B cell (primary cell): ENCODE results near the gene PPP1R10. TPM values are rescaled to one million over a fixed set of nuclear protein-coding genes. Genes with fewer than 3 reads are reported as not detected.

Experiments used
- ATAC-seq: fragments of 200-7000 bp; cut with Tn5 transposase; one replicate; pipeline ENCODE4 v1.10.0; 2021; ENCODE audit warnings: low read depth, mild to moderate bottlenecking, moderate number of reproducible peaks, moderate library complexity
- CTCF ChIA-PET: fragments of 350-600 bp; sonication (Branson Sonifier 250); formaldehyde crosslinking; loops from one replicate; lab custom pipeline; 2021; ENCODE audit warnings: antibody characterized with exemption, inconsistent platforms; lab: Charles Lee
- POLR2A ChIA-PET: fragments of 350-600 bp; sonication (Branson Sonifier 250); formaldehyde crosslinking; loops from one replicate; lab custom pipeline; 2021; ENCODE audit warnings: antibody characterized with exemption; lab: Charles Lee
- DNase-seq: peaks from one replicate; pipeline ENCODE4 v3.0.0; 2013
- H2AFZ ChIP-seq: 2 replicates; pipeline ENCODE4 v1.6.1; 2012; ENCODE audit warnings: mild to moderate bottlenecking, low read depth, low read length; ENCODE audit not compliant: insufficient read depth, poor library complexity, severe bottlenecking
- H3K27ac ChIP-seq, 2 donors: 1 replicate in 1 of 2; 2 replicates in 1 of 2; pipeline ENCODE4 v1.5.1; 2012 to 2013; ENCODE audit warnings: low read length in 2 of 2, mild to moderate bottlenecking in 2 of 2, moderate library complexity in 1 of 2
- H3K27me3 ChIP-seq, 4 experiments: fragments of 200-600 bp in 1 of 4; sonication (generic) in 1 of 4; replicated peaks in 1 of 4; 1 replicate in 2 of 4; 2 replicates in 2 of 4; pipeline versions ENCODE4 v1.6.1 to v1.7.0; 2013 to 2016; ENCODE audit warnings: low read length in 3 of 4, mild to moderate bottlenecking in 2 of 4, mixed read lengths in 1 of 4, moderate library complexity in 1 of 4; ENCODE audit not compliant: insufficient read depth in 4 of 4, control insufficient read depth in 3 of 4; ENCODE audit errors: control extremely low read depth in 1 of 4
- H3K36me3 ChIP-seq, 2 experiments: replicated peaks in 1 of 2; 1 replicate in 1 of 2; 2 replicates in 1 of 2; pipeline versions ENCODE4 v1.6.1 to v1.7.1; 2013; ENCODE audit warnings: low read length in 1 of 2; ENCODE audit not compliant: insufficient read depth in 2 of 2, control insufficient read depth in 1 of 2; ENCODE audit errors: control extremely low read depth in 1 of 2, extremely low read depth in 1 of 2
- H3K4me1 ChIP-seq, 2 donors: fragments of 200-600 bp in 1 of 2; sonication (generic) in 1 of 2; 1 replicate in 1 of 2; 2 replicates in 1 of 2; pipeline versions ENCODE4 v1.5.1 to v1.6.1; 2013 to 2017; ENCODE audit warnings: low read length in 2 of 2; ENCODE audit not compliant: control insufficient read depth in 2 of 2, insufficient read depth in 2 of 2
- H3K4me2 ChIP-seq: replicated peaks from 2 replicates; pipeline ENCODE3; 2012; ENCODE audit warnings: mild to moderate bottlenecking, low read depth, low read length; ENCODE audit not compliant: poor library complexity, severe bottlenecking
- H3K4me3 ChIP-seq, 5 experiments: fragments of 200-600 bp in 1 of 5; sonication (generic) in 1 of 5; 1 replicate in 3 of 5; 2 replicates in 2 of 5; pipeline versions ENCODE4 v1.5.1 to v1.7.0; 2011 to 2016; ENCODE audit warnings: low read length in 4 of 5, mild to moderate bottlenecking in 4 of 5, low read depth in 2 of 5, control low read depth in 1 of 5, moderate library complexity in 1 of 5; ENCODE audit not compliant: insufficient read depth in 1 of 5; ENCODE audit errors: control extremely low read depth in 1 of 5, extremely low read depth in 1 of 5
- H3K79me2 ChIP-seq: fragments of 200-600 bp; sonication (generic); one replicate; pipeline ENCODE4 v1.6.0; 2016; ENCODE audit warnings: low read length; ENCODE audit not compliant: control insufficient read depth, insufficient read depth
- H3K9ac ChIP-seq: fragments of 200-600 bp; sonication (generic); 2 replicates; pipeline ENCODE4 v1.6.1; 2017; ENCODE audit warnings: mild to moderate bottlenecking, low read length, moderate library complexity
- H3K9me3 ChIP-seq, 3 donors: one replicate each; pipeline versions ENCODE4 v1.6.1 to v1.7.1; 2013; ENCODE audit warnings: low read length in 2 of 3; ENCODE audit not compliant: control insufficient read depth in 2 of 3, insufficient read depth in 1 of 3; ENCODE audit errors: control extremely low read depth in 1 of 3
- H4K20me1 ChIP-seq: 2 replicates; pipeline ENCODE4 v1.6.0; 2012; ENCODE audit warnings: mild to moderate bottlenecking, low read length; ENCODE audit not compliant: insufficient read depth, control insufficient read depth, poor library complexity, severe bottlenecking
- H3K27ac Mint-ChIP-seq: one replicate; pipeline ENCODE4 v1.8.0; 2021; ENCODE audit warnings: mixed read lengths
- H3K27me3 Mint-ChIP-seq: one replicate; pipeline ENCODE4 v1.8.0; 2021; ENCODE audit warnings: mixed read lengths
- H3K4me1 Mint-ChIP-seq: one replicate; pipeline ENCODE4 v1.8.0; 2021; ENCODE audit warnings: mixed read lengths
- H3K4me3 Mint-ChIP-seq: one replicate; pipeline ENCODE4 v1.8.0; 2021; ENCODE audit warnings: mixed read lengths
- H3K9me3 Mint-ChIP-seq: one replicate; pipeline ENCODE4 v1.8.0; 2022; ENCODE audit warnings: mixed read lengths; ENCODE audit not compliant: insufficient read depth
- EZH2 ChIP-seq: IDR thresholded peaks from 2 replicates; pipeline ENCODE4 v1.6.1; 2012; ENCODE audit warnings: borderline replicate concordance, low read depth, mild to moderate bottlenecking, moderate library complexity, low read length; ENCODE audit not compliant: insufficient read depth, poor library complexity, severe bottlenecking
- WGBS: methylation state at CpG from one replicate; pipeline ENCODE4 v1.1.5; 2013; ENCODE audit warnings: missing lambda C conversion rate; ENCODE audit not compliant: insufficient coverage; 5-methylcytosine and 5-hydroxymethylcytosine counted together
- intact Hi-C: fragments of 100-400 bp; cut with micrococcal nuclease; formaldehyde crosslinking; loops from one replicate; pipeline ENCODE4 v1.10.0; 2022
- polyA plus RNA-seq: library from polyadenylated mRNA; depleted of rRNA; stranded (reverse); fragments of >200 nt; gene quantifications from 2 replicates; pipeline ENCODE4 v1.2.3, GENCODE V29; 2012
- total RNA-seq, 2 donors: library from RNA; stranded (reverse); fragments of 120-200 nt in 1 of 2; gene quantifications; 1 replicate in 1 of 2; 2 replicates in 1 of 2; pipeline versions ENCODE4 v1.2.3 to v1.2.4, GENCODE V29; 2013 to 2022
- TF ChIP-seq, protein P1 (sequence below): fragments of 200-600 bp; IDR thresholded peaks from one replicate; pipeline ENCODE4 v1.8.0; 2022; ENCODE audit warnings: antibody characterized with exemption, mild to moderate bottlenecking

The PPP1R10 gene
- total and polyA plus RNA-seq, 2 donors (not counting 1 experiment from before 2014, with no cell fraction given) = 40.7 to 177 TPM

DNA sequence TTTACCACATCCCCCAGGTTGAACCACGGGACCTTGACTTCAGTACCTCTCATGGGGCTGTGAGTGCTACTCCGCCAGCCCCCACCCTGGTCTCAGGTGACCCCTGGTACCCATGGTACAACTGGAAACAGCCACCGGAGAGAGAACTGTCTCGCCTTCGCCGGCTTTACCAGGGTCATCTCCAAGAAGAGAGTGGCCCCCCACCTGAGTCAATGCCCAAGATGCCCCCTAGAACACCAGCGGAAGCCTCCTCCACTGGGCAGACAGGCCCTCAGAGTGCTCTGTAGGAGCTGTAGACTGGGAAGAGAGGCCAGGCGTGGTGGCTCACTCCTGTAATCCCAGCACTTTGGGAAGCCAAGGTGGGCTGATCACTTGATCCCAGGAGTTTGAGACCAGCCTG lies 8.5 kb upstream of the PPP1R10 start:
- H3K9ac ChIP-seq = no peak overlapping the region
- Mint-ChIP-seq H3K9me3 (no peaks in the 10 kb centered on the region), H3K27ac (no peak overlapping the region), H3K4me3 (no peak overlapping the region), H3K4me1 (peaks cover 19% of the 10 kb centered on the region), H3K27me3 (no peaks in the 10 kb centered on the region)
- DNase-seq = no peak
- intact Hi-C loops = no loop called here
- H3K4me2 ChIP-seq = no peak overlapping the region
- CTCF ChIA-PET = interaction anchor here (0.7 to 2.4 kb wide), 11 partner anchors 7 to 462 kb away, joined by 3 to 18 read pairs (median 4); partner anchors contain the start of gene DHX16
- POLR2A ChIA-PET = interaction anchor here (1.6 kb wide), 1 partner anchor 8 kb away, joined by 5 read pairs; the partner anchor contains the start of genes MRPS18B and PPP1R10
- H3K36me3 ChIP-seq = peaks cover 5 to 63% of the 10 kb centered on the region in 2 experiments
- peaks cover 12 to 18% of the 10 kb centered on the region in 2 donors for H3K4me1 ChIP-seq
- no peaks in the 10 kb centered on the region for H3K9me3 ChIP-seq
- TF ChIP-seq, protein P1, sequence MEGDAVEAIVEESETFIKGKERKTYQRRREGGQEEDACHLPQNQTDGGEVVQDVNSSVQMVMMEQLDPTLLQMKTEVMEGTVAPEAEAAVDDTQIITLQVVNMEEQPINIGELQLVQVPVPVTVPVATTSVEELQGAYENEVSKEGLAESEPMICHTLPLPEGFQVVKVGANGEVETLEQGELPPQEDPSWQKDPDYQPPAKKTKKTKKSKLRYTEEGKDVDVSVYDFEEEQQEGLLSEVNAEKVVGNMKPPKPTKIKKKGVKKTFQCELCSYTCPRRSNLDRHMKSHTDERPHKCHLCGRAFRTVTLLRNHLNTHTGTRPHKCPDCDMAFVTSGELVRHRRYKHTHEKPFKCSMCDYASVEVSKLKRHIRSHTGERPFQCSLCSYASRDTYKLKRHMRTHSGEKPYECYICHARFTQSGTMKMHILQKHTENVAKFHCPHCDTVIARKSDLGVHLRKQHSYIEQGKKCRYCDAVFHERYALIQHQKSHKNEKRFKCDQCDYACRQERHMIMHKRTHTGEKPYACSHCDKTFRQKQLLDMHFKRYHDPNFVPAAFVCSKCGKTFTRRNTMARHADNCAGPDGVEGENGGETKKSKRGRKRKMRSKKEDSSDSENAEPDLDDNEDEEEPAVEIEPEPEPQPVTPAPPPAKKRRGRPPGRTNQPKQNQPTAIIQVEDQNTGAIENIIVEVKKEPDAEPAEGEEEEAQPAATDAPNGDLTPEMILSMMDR = no peak
- no peak for TF ChIP-seq EZH2
- H3K79me2 ChIP-seq = peaks cover 33% of the 10 kb centered on the region
- no peaks in the 10 kb centered on the region for H4K20me1 ChIP-seq
- no peak for ATAC-seq
- no peak overlapping the region for H3K27ac ChIP-seq
- H3K27me3 ChIP-seq = no peaks in the 10 kb centered on the region
- 100% methylated on average over 2 of the region's 8 CpGs for WGBS
- H3K4me3 ChIP-seq = no peak overlapping the region
- H2AFZ ChIP-seq = no peak overlapping the region

DNA sequence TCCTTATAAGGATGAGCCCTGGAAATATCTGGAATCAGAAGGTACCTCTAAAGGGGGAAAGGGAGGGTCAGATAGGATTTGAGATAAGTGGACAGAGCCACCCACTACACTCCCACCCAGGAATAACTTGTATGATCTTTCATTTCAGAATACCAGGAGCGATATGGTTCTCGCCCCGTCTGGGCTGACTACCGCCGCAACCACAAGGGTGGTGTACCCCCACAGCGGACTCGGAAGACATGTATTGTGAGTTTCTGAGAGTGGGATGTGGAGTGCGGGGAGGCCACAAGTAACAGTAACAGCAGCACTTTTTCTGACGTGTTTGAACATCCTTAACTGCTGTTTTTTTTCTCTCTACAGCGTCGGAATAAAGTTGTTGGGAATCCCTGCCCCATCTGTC lies 2.5 kb upstream of the PPP1R10 start:
- Histone ChIP-seq H3K4me2 (no peak overlapping the region), H3K9ac (no peak overlapping the region), H3K4me1 (peaks cover 10 to 15% of the 10 kb centered on the region in 2 donors), H3K9me3 (no peaks in the 10 kb centered on the region), H3K36me3 (peaks cover 9 to 60% of the 10 kb centered on the region in 2 experiments), H3K79me2 (peaks cover 64% of the 10 kb centered on the region), H2AFZ (no peak overlapping the region), H3K4me3 (no peak overlapping the region), H3K27me3 (no peaks in the 10 kb centered on the region), H3K27ac (no peak overlapping the region), H4K20me1 (no peaks in the 10 kb centered on the region)
- H3K4me1 Mint-ChIP-seq = peaks cover 16% of the 10 kb centered on the region
- ChIA-PET POLR2A (no interaction called here), CTCF (interaction anchor here (2.4 kb wide), 1 partner anchor 59 kb away, joined by 9 read pairs; no protein-coding TSS in a partner anchor)
- H3K4me3 Mint-ChIP-seq = peak overlapping the region; percentile 92
- H3K27ac Mint-ChIP-seq = no peak overlapping the region
- intact Hi-C loops = loop anchor here (5.0 to 10.0 kb wide), 2 partner anchors 288 to 735 kb away; partner anchors contain the start of genes GTF2H4 and HLA-B
- no peaks in the 10 kb centered on the region for H3K9me3 Mint-ChIP-seq
- DNase-seq (no peak), ATAC-seq (no peak)
- H3K27me3 Mint-ChIP-seq = no peaks in the 10 kb centered on the region
- WGBS = 100% methylated on average over 10 of the region's 11 CpGs
- no peak for TF ChIP-seq EZH2
- TF ChIP-seq, protein P1 = no peak
